OCI-LY7 (cell line): ENCODE measurements around the gene ZNF683. TPM values are rescaled to one million over a fixed set of nuclear protein-coding genes. Genes with fewer than 3 reads are reported as not detected.

ENCODE experiments used
- BruUV-seq: library from RNA; stranded (reverse); fragments of 400-500 nt; replicated peaks from 2 replicates; lab custom pipeline; 2021; lab: Mats Ljungman, UMichigan
- CTCF ChIA-PET: fragments of 300-600 bp; sonication (Branson Sonifier 250); formaldehyde crosslinking; loops from one replicate; lab custom pipeline; 2022; ENCODE audit warnings: antibody characterized with exemption; ENCODE audit not compliant: unreplicated experiment; lab: Charles Lee
- POLR2A ChIA-PET: fragments of 300-600 bp; sonication (Branson Sonifier 250); formaldehyde crosslinking; loops from one replicate; lab custom pipeline; 2022; ENCODE audit warnings: antibody characterized with exemption; lab: Charles Lee
- DNase-seq: peaks from one replicate; pipeline ENCODE4 v3.0.0-alpha.2; 2015; ENCODE audit warnings: low spot score
- H2AFZ ChIP-seq: fragments of 200-600 bp; sonication (generic), shearing (Covaris generic); 2 replicates; pipeline ENCODE4 v1.6.1; 2014; ENCODE audit warnings: mild to moderate bottlenecking, antibody characterized with exemption, low read length, moderate library complexity
- H3K27ac ChIP-seq: fragments of 200-600 bp; sonication (generic); 2 replicates; pipeline ENCODE4 v1.5.1; 2014; ENCODE audit warnings: mixed run types, low read depth, mild to moderate bottlenecking, moderate library complexity, low read length, inconsistent platforms; ENCODE audit not compliant: poor library complexity, severe bottlenecking
- H3K36me3 ChIP-seq: fragments of 200-600 bp; sonication (generic); 2 replicates; pipeline ENCODE4 v1.6.1; 2014; ENCODE audit warnings: mild to moderate bottlenecking, antibody characterized with exemption, low read length, moderate library complexity, mixed read lengths; ENCODE audit not compliant: insufficient read depth
- H3K4me1 ChIP-seq: fragments of 200-600 bp; sonication (generic); 2 replicates; pipeline ENCODE4 v1.5.1; 2014; ENCODE audit warnings: mild to moderate bottlenecking, low read length; ENCODE audit not compliant: insufficient read depth, poor library complexity, severe bottlenecking
- H3K4me2 ChIP-seq: fragments of 200-600 bp; sonication (generic); 2 replicates; pipeline ENCODE4 v1.6.1; 2014; ENCODE audit warnings: mild to moderate bottlenecking, low read length
- H3K4me3 ChIP-seq: fragments of 200-600 bp; sonication (generic); 2 replicates; pipeline ENCODE4 v1.5.1; 2014; ENCODE audit warnings: mild to moderate bottlenecking, low read depth, low read length; ENCODE audit not compliant: poor library complexity, severe bottlenecking
- H3K79me2 ChIP-seq: fragments of 200-600 bp; sonication (generic); 2 replicates; pipeline ENCODE4 v1.6.1; 2016; ENCODE audit warnings: low read depth, mild to moderate bottlenecking, low read length, moderate library complexity, mixed read lengths; ENCODE audit not compliant: insufficient read depth
- H3K9me2 ChIP-seq: fragments of 200-600 bp; sonication (generic); 2 replicates; pipeline ENCODE4 v1.6.1; 2016; ENCODE audit warnings: mild to moderate bottlenecking, low read length, mixed read lengths; ENCODE audit not compliant: insufficient read depth
- H3K9me3 ChIP-seq: fragments of 200-600 bp; sonication (generic); 2 replicates; pipeline ENCODE4 v1.6.1; 2014; ENCODE audit warnings: mild to moderate bottlenecking, mixed run types, low read length, mixed read lengths
- H4K20me1 ChIP-seq: fragments of 200-600 bp; sonication (generic); 2 replicates; pipeline ENCODE4 v1.6.1; 2014; ENCODE audit warnings: mild to moderate bottlenecking, antibody characterized with exemption, low read length, moderate library complexity, mixed read lengths; ENCODE audit not compliant: insufficient read depth
- EZH2phosphoT487 ChIP-seq: fragments of 200-600 bp; sonication (generic); IDR thresholded peaks from 2 replicates; pipeline ENCODE4 v1.6.1; 2018; ENCODE audit warnings: low read depth, borderline replicate concordance, mild to moderate bottlenecking, mixed run types, antibody characterized with exemption, low read length, moderate library complexity, mixed read lengths
- intact Hi-C: fragments of 100-400 bp; cut with micrococcal nuclease; formaldehyde crosslinking; loops from one replicate; pipeline ENCODE4 v1.10.0; 2022; ENCODE audit not compliant: unreplicated experiment
- total RNA-seq, 2 experiments: library from RNA; depleted of rRNA in 1 of 2; stranded (reverse); fragments of >200 nt in 1 of 2; shearing (Covaris generic) in 1 of 2; gene quantifications; 2 replicates each; pipeline ENCODE4 v1.2.3, GENCODE V29; 2014 to 2022
- TF ChIP-seq, protein P1 (sequence below): fragments of 200-600 bp; sonication (generic); conservative IDR thresholded peaks from 2 replicates; pipeline ENCODE4 v1.5.1; 2014; ENCODE audit warnings: mild to moderate bottlenecking, antibody characterized with exemption, low read length, moderate library complexity, mixed read lengths

The ZNF683 gene
- total RNA-seq, 2 experiments from 2014 or later, result not detected

DNA sequence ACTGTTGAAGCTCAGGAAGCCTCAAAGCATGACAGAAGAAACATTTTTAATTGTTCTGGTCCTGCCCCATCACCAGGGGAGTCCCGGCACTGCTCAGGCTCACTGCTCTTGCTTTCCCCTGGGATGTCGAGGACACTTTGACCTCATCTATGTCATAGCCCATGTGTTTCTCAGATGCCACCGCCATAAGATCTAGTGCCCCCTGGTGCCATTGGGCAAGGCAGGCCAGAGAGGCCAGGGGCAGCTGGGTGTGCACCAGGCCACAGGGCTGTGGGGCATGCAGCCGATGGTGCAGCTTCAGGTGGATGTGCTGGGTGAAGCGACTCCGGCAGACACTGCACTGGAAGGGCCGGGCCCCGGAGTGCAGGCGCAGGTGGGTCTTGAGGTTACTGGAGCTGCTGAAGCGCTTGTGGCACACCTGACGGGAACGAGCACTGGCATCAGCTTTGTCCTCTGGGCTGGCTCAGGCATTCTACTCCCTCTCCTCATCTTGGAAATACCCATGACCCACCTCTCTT, 10.9 kb downstream of the ZNF683 start:
- peaks cover 9% of the 10 kb centered on the region for H3K4me1 ChIP-seq
- no TSS peak for BruUV-seq
- H3K36me3 ChIP-seq, result no peaks in the 10 kb centered on the region
- H3K27ac ChIP-seq, result no peak overlapping the region
- H3K9me2 ChIP-seq, result no peaks in the 10 kb centered on the region
- no peak overlapping the region for H3K4me2 ChIP-seq
- CTCF ChIA-PET, result interaction anchor here (0.5 kb wide), 1 partner anchor 12 kb away, joined by 3 read pairs; no protein-coding TSS in a partner anchor
- no peak overlapping the region for H2AFZ ChIP-seq
- POLR2A ChIA-PET, result no interaction called here
- H4K20me1 ChIP-seq, result no peaks in the 10 kb centered on the region
- intact Hi-C loops, result loop anchor here (2.0 kb wide), 1 partner anchor 41 kb away; no protein-coding TSS in a partner anchor
- no peaks in the 10 kb centered on the region for H3K79me2 ChIP-seq
- TF ChIP-seq, protein P1, sequence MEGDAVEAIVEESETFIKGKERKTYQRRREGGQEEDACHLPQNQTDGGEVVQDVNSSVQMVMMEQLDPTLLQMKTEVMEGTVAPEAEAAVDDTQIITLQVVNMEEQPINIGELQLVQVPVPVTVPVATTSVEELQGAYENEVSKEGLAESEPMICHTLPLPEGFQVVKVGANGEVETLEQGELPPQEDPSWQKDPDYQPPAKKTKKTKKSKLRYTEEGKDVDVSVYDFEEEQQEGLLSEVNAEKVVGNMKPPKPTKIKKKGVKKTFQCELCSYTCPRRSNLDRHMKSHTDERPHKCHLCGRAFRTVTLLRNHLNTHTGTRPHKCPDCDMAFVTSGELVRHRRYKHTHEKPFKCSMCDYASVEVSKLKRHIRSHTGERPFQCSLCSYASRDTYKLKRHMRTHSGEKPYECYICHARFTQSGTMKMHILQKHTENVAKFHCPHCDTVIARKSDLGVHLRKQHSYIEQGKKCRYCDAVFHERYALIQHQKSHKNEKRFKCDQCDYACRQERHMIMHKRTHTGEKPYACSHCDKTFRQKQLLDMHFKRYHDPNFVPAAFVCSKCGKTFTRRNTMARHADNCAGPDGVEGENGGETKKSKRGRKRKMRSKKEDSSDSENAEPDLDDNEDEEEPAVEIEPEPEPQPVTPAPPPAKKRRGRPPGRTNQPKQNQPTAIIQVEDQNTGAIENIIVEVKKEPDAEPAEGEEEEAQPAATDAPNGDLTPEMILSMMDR, result no peak
- no peak for TF ChIP-seq EZH2phosphoT487
- H3K9me3 ChIP-seq, result no peaks in the 10 kb centered on the region
- H3K4me3 ChIP-seq, result no peak overlapping the region
- DNase-seq, result no peak

DNA sequence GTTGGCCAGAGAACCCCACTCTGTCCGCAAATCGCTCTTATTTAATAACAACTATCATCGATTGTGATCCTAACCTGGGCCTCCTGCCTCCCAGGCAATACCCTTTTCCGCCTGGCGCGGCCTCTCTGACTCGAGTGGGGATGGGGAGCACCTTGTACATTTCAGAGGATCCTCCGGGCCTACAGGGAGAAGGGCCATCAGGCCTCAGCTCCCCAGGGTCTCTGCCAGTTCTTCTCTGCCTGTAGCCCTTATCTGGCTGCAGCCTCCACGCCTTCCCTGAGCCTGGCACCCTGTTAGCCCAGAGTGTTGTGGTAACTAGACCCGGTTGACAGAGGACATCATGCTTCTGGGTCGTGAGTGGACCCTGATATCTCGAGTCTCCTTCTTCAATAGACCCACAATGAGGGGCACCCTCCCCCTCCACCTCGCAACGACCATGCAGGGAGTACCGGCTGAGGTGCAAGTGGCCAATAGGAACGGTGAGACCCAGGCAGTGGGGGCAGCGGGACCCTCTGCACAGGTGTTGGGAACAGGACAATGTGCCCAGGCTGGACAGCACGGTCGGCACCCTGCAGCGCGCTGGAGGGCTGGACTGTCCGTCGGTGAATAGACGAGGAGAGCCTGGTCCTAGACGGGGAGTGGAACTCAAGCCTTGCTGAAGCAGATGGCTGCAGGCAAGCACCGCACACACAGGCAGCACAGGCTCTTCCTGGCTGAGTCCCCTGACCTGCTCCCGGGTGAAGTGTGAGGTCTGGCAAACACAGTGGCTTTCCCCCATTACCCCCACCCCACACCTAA, 11.5 kb downstream of the ZNF683 start:
- DNase-seq, result no peak
- POLR2A ChIA-PET, result no interaction called here
- no peaks in the 10 kb centered on the region for H4K20me1 ChIP-seq
- H3K4me3 ChIP-seq, result no peak overlapping the region
- H3K79me2 ChIP-seq, result no peaks in the 10 kb centered on the region
- H2AFZ ChIP-seq, result no peak overlapping the region
- H3K9me2 ChIP-seq, result no peaks in the 10 kb centered on the region
- H3K36me3 ChIP-seq, result no peaks in the 10 kb centered on the region
- H3K27ac ChIP-seq, result no peak overlapping the region
- TF ChIP-seq, protein P1, result no peak
- TF ChIP-seq EZH2phosphoT487, result no peak
- H3K4me2 ChIP-seq, result no peak overlapping the region
- H3K9me3 ChIP-seq, result no peaks in the 10 kb centered on the region
- intact Hi-C loops, result no loop called here
- CTCF ChIA-PET, result interaction anchor here (0.6 kb wide), 1 partner anchor 73 kb away, joined by 3 read pairs; no protein-coding TSS in a partner anchor
- H3K4me1 ChIP-seq, result peaks cover 9% of the 10 kb centered on the region
- BruUV-seq, result no TSS peak
